ENCODE measurements around the gene FAXC.

DNA sequence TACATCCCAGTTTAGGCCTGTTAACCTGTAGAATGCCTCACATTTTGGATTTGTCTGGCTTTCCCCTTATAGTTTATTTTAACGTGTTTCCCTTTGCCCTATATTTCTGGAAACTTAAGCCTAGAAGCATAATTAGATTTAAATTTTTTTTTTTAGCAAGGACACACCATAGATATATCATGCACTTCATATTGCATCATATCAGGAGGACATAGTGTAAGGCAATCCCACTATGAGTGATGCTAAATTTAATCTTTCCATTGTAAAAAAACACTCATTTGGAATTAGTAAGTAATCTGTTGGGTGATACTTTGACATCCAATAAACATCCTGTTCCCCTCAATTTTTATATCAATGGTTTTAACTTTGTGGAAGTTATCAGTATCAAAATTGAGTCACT lies 10.3 kb upstream of the FAXC start:
- TF ChIP-seq SP1 (IDR thresholded peaks at IDR 0.05) (no peak), L3MBTL2 (conservative IDR thresholded peaks at IDR 0.05) (no peak), PKNOX1 (IDR thresholded peaks at IDR 0.05) (no peak), ARNT (IDR thresholded peaks at IDR 0.05) (no peak), ELF4 (IDR thresholded peaks at IDR 0.05) (no peak), TARDBP (IDR thresholded peaks at IDR 0.05) (no peak), FOXA1 (IDR thresholded peaks at IDR 0.05) (no peak), CTBP1 (IDR thresholded peaks at IDR 0.05; ENCODE audit: borderline replicate concordance) (no peak), SUZ12 (IDR thresholded peaks at IDR 0.05) (no peak), FOXM1 (IDR thresholded peaks at IDR 0.05; ENCODE audit: borderline replicate concordance) (no peak), BHLHE40 (IDR thresholded peaks at IDR 0.05; ENCODE audit: borderline replicate concordance) (no peak), ZNF384 (IDR thresholded peaks at IDR 0.05) (no peak), FOXK2 (IDR thresholded peaks at IDR 0.05) (no peak), NFRKB (IDR thresholded peaks at IDR 0.05) (no peak)
